Thyroid gland (tissue), 4 donors: Measurements from ENCODE around the gene TTC39B.

Experiments
- POLR2A ChIP-seq, 2 donors: fragments of 450-650 bp; IDR thresholded peaks; one replicate each; pipeline ENCODE4 v1.6.1; 2017; ENCODE audit warnings: antibody characterized with exemption in 2 of 2, mild to moderate bottlenecking in 2 of 2, moderate library complexity in 1 of 2
- TF ChIP-seq, protein P1 (sequence below), 6 experiments: fragments of 200-600 bp in 3 of 6; fragments of 450-650 bp in 3 of 6; sonication (generic) in 3 of 6; IDR thresholded peaks; one replicate each; pipeline ENCODE4 v1.5.1; 2016 to 2019; ENCODE audit warnings: antibody characterized with exemption in 6 of 6, mild to moderate bottlenecking in 2 of 6, inconsistent platforms in 1 of 6, moderate library complexity in 1 of 6

GRCh38 chr9:15300218-15300617, 6.8 kb downstream of the TTC39B start:
- TF ChIP-seq, protein P1, sequence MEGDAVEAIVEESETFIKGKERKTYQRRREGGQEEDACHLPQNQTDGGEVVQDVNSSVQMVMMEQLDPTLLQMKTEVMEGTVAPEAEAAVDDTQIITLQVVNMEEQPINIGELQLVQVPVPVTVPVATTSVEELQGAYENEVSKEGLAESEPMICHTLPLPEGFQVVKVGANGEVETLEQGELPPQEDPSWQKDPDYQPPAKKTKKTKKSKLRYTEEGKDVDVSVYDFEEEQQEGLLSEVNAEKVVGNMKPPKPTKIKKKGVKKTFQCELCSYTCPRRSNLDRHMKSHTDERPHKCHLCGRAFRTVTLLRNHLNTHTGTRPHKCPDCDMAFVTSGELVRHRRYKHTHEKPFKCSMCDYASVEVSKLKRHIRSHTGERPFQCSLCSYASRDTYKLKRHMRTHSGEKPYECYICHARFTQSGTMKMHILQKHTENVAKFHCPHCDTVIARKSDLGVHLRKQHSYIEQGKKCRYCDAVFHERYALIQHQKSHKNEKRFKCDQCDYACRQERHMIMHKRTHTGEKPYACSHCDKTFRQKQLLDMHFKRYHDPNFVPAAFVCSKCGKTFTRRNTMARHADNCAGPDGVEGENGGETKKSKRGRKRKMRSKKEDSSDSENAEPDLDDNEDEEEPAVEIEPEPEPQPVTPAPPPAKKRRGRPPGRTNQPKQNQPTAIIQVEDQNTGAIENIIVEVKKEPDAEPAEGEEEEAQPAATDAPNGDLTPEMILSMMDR (IDR thresholded peaks at IDR 0.05) = no peak
- no peak for TF ChIP-seq POLR2A (IDR thresholded peaks at IDR 0.05)
